HG02610 (cell line): ENCODE results near the gene TUB.

Experiments
- ATAC-seq: cut with Tn5 transposase; IDR thresholded peaks from one replicate; pipeline ENCODE4 v1.9.1; 2021; ENCODE audit warnings: mild to moderate bottlenecking, moderate library complexity; ENCODE audit not compliant: unreplicated experiment

The TUB gene

GRCh38 chr11:8080674-8081590 is at the start of gene TUB:
TSS of gene TUB (plus strand) at chr11:8081211. CDS start at chr11:8081511, 300 bp downstream.
- ATAC-seq: no peak

GRCh38 chr11:8031248-8032115 is 49.5 kb upstream of the TUB start:
- no peak for ATAC-seq

DNA sequence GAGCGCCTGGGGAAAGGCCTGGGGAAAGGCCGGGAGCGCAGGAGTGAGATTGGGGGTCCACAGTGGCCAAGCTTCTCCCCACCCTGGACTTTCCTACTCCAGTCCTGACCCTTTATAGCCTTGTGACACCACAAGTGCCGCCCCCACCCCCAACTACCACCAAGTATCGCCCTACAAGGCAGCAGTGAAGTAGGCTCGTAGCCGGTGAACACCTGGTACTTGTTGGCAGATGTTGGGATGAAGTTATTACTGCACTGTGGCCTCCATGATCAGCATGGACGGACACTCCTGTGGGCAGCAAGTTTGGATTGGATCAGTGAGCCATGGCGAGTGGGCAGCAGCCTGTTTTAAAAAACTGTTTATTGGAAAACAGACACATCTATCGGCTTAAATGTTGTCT is 48.9 kb upstream of the TUB start:
- no peak for ATAC-seq

DNA sequence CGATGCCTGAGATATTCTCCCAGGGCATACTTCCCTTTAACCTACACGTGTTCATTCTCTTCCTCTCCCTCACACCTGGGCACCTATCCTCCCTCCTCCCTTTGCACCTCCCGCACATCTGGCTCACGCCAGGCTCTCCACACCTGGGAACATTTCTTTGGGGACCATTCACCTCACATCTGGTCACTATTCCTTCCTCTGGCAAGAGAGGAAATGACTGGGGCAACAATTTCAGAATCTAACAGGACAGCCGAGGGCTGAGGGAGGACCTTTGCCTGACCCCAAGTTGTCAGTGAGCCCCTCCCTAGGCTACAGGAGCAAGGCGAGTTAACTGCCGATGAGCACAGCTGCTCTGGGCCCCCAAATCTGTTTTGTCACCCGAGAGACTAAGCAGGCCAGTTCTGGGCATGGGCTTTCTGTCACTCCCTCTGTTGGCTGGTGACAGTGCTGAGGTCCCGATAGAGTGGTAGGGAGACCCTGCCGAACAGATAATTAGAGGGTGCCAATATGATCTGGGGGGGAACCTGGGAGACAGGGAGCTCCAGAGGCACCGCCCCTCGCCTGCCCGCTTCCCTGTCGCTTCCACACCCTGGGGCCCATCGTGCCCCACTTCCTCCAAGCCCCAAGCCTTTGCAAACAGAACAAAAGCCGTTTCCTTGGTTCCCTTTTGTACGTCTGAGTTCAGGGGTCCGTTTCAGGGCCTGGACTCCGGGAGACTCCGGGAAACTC is 48.3 kb upstream of the TUB start:
- ATAC-seq: no peak

DNA sequence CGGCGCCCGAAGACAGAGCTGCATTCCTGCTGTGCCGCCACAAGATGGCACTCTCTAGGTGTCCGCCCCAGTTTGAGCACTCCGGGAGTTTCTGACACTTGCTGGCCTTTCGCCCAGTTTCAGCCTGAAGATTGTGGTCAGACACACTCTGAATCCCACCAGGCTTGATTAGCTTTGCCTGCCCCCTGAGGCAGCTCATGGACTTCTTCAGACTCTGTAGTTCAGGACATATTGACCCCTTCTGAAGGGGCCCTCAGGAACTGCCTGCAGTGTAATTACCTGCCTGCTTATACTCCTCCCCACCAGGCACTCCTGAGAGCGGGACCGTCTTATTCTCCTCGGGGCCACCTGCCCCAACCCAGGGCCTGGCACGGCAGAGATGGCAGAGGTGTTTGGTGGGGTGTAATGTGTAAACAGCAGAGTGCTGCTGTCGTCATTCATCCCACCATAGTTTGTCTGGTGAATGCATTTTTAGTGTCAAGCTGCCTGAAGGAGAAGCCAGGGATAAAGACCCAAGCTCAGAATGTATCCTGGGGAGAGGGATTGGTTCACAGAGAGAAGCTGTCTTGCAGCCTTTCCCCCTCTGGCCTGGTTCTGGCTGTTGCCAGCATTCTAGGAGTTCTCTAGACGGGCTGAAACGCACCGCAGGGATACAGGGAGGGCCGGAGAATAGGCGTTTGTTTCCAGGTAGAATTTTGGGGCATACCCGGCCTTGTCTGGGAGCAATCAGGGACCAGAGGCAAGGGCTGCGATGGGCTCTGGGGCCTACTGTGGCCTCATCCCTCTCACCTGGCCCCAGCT is 47.5 kb upstream of the TUB start:
- ATAC-seq: peak; percentile 62

GRCh38 chr11:8034106-8034585 is 46.9 kb upstream of the TUB start:
- ATAC-seq: no peak

DNA sequence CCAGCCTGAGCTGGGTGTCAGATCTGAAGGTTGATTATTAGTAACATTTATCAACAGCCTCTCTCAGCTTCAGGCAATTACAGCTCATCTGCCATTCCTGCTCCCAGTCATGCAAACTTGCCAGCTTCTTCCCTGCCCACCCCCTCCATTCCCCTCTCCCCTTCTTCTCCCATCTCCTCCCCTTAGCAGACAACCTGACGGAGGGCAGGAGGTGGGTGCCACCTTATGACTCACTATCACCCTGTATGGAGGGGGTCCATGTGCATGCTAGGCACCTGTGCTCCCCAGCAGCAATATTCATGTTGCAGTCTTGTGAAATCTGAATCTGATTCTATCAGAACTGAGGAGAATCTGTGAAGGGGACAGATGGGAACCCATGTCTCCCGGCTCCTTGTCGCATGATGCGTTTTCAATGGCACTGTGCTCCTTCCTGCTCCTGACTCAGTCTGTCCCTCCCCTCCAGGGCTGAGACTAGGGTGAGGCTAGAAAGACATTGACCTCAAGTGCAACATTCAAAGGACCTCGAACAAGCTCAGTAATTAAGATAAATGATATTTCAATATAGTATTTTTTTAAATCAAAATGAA is 46.3 kb upstream of the TUB start:
- no peak for ATAC-seq

GRCh38 chr11:8035200-8035855 is 45.7 kb upstream of the TUB start:
- no peak for ATAC-seq

- no peak for ATAC-seq
Measured at GRCh38 chr11:8036002-8036802, 44.8 kb upstream of the TUB start.

DNA sequence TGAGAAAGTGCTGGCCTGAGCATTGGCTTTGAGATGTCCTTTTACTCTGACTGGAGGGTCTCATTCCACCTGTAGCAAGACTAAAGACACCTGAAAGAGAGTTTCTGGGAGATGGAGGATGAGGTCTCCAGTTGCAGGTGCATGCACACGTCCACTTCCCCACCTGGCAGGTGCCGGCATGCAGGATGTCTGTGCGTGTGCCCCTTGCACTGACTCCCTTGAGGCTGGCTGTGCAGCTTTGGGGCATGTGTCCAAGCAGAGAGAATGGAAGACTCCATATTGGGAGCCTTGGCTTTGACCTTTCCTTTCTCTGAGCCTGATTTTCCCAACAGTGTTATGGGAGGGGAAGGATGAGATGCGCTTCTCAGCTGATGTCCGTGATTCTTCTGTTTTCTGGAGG is 44.0 kb upstream of the TUB start:
- no peak for ATAC-seq

DNA sequence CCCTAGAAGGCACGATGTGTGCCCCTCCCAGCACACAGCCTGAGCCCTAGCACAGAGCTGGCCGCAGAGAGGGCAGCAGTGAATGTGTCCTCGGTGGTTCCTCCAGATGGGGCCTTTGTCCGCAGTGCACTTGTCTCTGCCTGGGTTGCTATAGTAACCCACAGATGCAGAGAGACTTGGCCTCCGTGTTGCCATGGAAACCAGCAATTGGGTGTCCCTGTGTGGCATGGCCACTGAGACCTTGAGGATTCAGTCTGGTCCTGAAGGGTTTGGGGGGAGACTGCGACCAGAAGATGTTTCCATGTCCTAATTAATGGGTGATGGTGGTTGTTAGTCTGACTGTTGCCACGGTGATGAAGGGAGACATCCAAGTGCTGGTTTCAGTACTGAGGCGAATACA is 42.6 kb upstream of the TUB start:
- no peak for ATAC-seq

DNA sequence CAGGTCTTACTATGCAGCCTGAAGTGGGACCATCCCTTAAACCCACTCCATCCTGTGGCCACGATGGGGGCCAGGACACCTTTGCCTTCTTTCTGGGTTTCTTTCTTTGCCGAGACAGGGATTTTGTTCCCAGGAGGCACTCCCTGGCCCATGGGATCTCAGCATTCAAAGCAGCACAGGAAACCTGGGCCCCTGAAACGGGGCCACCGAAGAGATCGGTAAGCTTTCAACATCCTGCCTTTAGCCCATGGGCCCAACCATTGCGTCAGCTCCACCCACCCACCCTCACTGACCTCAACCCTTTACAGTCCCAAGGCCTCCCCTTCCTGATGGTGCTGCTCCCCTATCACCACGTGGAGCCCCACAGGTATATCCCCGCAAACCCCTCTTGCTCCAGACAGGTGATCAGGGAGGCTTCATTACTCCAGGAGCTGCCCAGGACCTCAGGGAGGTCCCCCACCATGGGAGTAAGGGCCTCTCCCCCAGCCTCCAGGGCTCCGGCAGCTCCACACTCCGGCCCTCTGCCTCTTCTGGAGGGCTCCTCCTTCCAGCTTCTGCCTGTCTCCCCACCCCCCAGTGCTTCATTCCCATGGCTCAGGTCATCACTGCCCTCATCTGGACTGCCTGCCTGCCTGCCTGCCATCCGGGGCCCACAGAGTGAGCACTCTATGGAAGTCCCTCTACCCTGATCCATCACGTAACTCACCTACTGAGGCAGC is 42.0 kb upstream of the TUB start:
- ATAC-seq: no peak

DNA sequence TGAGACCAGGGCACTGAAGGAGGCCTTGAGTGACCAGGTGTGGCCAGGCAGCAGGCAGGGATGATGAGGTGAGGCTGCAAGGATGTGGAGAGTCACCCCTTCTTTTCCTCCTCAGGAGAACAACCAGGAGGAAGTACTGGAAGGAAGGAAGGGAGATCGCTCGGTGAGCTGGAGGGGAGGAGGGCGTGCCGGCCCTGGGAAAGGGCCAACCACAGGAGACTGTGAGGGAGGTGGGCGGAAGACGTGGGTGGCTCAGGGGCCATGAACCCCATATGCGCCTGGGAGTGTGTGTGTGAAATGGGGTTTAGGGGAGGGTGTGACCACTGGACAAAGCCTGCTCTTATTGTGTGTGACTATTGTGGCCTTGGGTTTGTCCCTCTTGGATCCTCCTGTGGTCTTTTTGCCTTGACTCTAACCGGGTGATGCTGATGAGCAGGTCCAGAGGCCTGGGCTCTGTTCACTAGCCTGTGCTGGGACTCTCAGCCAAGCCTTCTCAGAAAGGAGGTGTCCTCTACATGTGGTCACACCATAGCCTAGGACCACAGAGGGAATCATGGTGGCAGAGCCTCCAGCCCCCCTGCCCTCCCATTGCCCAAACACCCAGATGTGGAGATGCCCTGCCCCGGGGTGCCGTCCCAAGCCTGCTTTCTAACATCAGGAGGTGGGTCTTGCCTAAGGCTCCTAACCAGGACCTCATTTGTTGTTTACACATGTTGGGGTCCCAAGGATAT is 41.3 kb upstream of the TUB start:
- ATAC-seq: no peak

- no peak for ATAC-seq
Measured at GRCh38 chr11:8040261-8040920, 40.6 kb upstream of the TUB start.

GRCh38 chr11:8040921-8041285 is 40.1 kb upstream of the TUB start:
- no peak for ATAC-seq

DNA sequence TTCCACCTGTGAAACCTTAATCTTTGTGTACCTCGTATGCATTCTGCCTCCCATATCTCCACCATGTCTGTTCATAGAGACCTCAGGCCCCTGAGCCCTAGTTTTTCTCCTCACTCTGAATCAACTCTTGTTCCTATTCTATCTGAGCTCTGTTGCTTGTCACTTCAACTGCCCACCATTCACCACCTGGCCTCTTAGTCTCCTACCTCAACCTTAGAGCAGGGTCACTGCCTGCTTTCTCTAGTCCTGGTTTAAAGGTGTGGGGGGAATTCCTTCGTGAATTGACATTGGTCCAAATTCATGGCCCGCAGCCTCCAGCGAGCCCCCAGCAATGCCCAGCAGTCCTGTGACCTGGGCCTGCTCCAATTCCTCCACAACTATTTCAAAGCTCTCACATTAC is 39.4 kb upstream of the TUB start:
- no peak for ATAC-seq

DNA sequence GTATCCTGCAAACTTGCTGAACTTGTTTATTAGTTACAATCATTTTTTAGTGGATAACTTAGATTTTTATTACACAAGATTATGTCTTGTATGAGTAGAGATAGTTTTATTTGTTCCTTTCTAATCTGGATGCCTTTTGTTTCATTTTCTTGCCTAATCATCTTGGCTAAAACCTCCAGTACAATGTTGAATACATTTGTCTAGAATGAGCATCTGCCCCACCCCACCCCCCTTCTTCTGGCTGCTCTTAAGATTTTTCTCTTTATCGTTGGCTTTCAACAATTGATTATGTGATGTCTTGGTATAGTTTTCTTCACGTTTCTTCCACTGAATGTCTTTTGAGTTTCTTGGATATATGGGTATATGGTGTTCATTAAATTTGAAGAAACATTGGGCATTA is 37.3 kb upstream of the TUB start:
- ATAC-seq: no peak
